ENCODE data around the gene DKK2.

DKK2 gene

DNA sequence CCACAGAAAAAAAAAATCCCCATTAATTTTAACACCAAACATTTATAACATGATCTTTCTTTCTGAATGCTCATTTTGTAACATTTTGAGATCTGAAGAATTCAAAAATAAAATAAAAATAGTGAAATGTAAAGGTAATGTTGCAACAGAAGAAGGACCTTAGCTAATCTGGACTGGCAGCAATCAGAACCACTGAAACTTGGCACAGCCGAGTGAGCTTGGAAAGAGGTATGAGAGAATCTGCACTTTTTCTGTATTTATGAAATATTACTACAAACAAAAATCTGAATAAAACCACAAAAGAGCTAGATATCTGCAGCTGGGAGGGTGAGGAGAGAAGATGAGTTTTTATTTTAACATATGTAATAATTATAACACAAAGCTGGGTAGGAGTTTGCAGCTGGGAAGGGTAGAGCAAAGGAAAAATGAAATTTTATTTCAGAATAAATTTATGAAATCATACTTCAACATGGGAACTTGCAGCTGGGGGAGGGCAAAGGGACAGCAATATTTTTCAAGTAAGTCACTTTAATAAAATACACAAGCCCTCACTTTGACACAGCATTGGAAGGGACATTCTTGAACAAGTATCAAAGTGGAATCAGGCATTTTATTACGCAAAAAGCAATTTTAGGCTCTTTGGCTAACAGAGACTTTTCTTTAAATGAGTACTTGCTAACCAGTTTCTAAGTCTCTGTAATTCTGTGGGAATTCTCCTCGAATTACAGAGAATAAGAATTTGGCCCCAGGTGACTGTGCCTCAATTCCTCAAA, 26.7 kb downstream of the DKK2 start:
- no peaks in the 10 kb centered on the region for H3K4me1 Mint-ChIP-seq
- TF ChIP-seq, protein P1, sequence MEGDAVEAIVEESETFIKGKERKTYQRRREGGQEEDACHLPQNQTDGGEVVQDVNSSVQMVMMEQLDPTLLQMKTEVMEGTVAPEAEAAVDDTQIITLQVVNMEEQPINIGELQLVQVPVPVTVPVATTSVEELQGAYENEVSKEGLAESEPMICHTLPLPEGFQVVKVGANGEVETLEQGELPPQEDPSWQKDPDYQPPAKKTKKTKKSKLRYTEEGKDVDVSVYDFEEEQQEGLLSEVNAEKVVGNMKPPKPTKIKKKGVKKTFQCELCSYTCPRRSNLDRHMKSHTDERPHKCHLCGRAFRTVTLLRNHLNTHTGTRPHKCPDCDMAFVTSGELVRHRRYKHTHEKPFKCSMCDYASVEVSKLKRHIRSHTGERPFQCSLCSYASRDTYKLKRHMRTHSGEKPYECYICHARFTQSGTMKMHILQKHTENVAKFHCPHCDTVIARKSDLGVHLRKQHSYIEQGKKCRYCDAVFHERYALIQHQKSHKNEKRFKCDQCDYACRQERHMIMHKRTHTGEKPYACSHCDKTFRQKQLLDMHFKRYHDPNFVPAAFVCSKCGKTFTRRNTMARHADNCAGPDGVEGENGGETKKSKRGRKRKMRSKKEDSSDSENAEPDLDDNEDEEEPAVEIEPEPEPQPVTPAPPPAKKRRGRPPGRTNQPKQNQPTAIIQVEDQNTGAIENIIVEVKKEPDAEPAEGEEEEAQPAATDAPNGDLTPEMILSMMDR (IDR thresholded peaks at IDR 0.05; ENCODE audit: unreplicated experiment in 3 of 3) = no peak
- H3K4me3 Mint-ChIP-seq = no peak overlapping the region
- H3K9me3 Mint-ChIP-seq = no peaks in the 10 kb centered on the region
- H3K27ac Mint-ChIP-seq = no peak overlapping the region
- no peaks in the 10 kb centered on the region for H3K27me3 Mint-ChIP-seq (ENCODE audit: low read depth)
- H3K36me3 Mint-ChIP-seq (ENCODE audit: low read depth) = no peaks in the 10 kb centered on the region

DNA sequence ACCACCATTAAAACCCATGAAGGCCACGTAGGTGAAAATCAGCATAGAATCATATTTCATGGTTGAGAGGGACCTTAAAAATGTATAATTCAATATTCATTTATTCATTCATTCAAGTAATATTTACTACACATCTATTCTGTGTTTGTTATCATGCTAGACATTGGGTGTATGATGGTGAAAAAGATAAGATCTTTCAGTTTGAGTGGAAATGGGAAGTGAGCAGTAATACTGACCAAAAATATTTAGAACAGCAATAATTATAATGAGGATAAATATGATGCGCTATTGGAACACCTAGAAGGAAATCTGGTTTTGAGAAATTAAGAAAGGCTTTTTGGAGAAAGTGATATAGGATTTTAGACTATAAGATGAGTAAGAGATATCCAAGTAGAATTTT, 28.0 kb downstream of the DKK2 start:
- H3K27me3 Mint-ChIP-seq (ENCODE audit: low read depth) = no peaks in the 10 kb centered on the region
- no peaks in the 10 kb centered on the region for H3K4me1 Mint-ChIP-seq
- no peak overlapping the region for H3K27ac Mint-ChIP-seq

DNA sequence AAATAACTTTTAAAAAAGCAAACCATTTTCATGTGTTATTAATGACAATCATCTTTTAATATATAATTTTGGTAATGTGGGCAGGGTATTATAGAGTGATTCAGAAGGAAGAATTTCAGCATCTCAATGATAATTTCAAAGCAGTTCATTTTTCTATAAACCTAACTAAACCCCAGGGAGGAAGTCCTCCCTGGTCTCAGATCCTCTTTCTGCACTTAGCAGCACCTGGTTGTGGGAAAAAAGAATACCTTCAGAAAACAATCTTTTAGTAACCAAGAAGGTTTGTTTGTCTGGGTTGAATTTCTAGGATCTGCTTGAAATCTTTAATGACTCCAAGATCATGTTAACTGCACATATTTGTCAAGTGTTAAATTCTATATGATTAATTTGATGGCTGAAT, 29.9 kb downstream of the DKK2 start:
- TF ChIP-seq, protein P1 (IDR thresholded peaks at IDR 0.05; ENCODE audit: unreplicated experiment in 3 of 3) = no peak
- H3K4me1 Mint-ChIP-seq = no peaks in the 10 kb centered on the region

More for the DNA sequence above, 28.0 kb downstream of the DKK2 start:
- TF ChIP-seq, protein P1 (IDR thresholded peaks at IDR 0.05; ENCODE audit: unreplicated experiment in 3 of 3) = no peak
- H3K4me3 Mint-ChIP-seq = no peak overlapping the region
- no peaks in the 10 kb centered on the region for H3K9me3 Mint-ChIP-seq
- H3K36me3 Mint-ChIP-seq (ENCODE audit: low read depth) = no peaks in the 10 kb centered on the region

DNA sequence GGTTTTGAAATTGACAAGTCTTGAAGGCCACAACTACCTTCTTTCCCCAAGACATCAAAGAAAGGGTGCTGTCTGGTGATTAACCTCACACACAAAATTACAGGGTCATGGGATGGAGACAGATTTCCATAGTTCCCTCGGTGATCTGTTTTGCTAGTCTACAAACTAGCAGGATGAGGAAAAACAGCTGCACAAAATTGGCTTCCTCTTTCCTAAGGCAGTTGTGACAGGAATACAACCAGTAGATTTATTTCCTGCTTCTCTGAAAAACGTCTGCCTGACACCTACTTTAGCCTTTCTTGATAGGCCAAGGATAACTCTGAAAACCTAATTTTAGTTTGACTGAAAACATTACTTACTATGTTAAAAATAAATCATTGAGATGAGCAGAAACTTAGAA, 39.6 kb downstream of the DKK2 start:
- H3K9me3 Mint-ChIP-seq = no peaks in the 10 kb centered on the region
- TF ChIP-seq, protein P1 (IDR thresholded peaks at IDR 0.05; ENCODE audit: unreplicated experiment in 3 of 3) = no peak
- H3K27ac Mint-ChIP-seq = peak overlapping the region in 1 of 3 experiments; percentile 42
- H3K4me3 Mint-ChIP-seq = no peak overlapping the region
- H3K27me3 Mint-ChIP-seq (ENCODE audit: low read depth) = no peaks in the 10 kb centered on the region
- H3K36me3 Mint-ChIP-seq (ENCODE audit: low read depth) = no peaks in the 10 kb centered on the region
- H3K4me1 Mint-ChIP-seq = peaks cover 5% of the 10 kb centered on the region

More for the DNA sequence above, 29.9 kb downstream of the DKK2 start:
- Mint-ChIP-seq H3K27ac (no peak overlapping the region), H3K27me3 (ENCODE audit: low read depth) (no peaks in the 10 kb centered on the region), H3K36me3 (ENCODE audit: low read depth) (no peaks in the 10 kb centered on the region), H3K9me3 (no peaks in the 10 kb centered on the region), H3K4me3 (no peak overlapping the region)

DNA sequence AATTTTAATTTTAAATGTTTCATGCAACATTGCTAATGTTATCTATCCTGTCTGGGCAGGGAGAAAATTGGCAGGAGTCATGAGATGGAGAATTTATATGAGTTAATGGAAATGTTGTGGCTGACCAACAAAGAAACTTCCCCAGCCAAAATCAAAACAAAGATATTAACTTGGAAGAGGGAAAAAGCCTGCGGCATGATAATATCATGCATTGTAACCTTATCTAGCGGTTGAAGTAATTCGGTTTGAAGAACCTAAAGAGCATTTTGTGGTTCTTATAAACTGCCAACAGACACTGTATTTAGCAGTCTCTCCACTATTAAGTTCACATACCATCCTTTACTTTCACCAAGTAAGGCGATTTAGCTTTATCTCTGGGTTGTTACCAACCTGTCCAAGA, 42.3 kb downstream of the DKK2 start:
- TF ChIP-seq, protein P1 (IDR thresholded peaks at IDR 0.05; ENCODE audit: unreplicated experiment in 3 of 3) = no peak
- Mint-ChIP-seq H3K4me3 (no peak overlapping the region), H3K9me3 (no peaks in the 10 kb centered on the region), H3K4me1 (peaks cover 5% of the 10 kb centered on the region), H3K27ac (no peak overlapping the region), H3K36me3 (ENCODE audit: low read depth) (no peaks in the 10 kb centered on the region), H3K27me3 (ENCODE audit: low read depth) (no peaks in the 10 kb centered on the region)

DNA sequence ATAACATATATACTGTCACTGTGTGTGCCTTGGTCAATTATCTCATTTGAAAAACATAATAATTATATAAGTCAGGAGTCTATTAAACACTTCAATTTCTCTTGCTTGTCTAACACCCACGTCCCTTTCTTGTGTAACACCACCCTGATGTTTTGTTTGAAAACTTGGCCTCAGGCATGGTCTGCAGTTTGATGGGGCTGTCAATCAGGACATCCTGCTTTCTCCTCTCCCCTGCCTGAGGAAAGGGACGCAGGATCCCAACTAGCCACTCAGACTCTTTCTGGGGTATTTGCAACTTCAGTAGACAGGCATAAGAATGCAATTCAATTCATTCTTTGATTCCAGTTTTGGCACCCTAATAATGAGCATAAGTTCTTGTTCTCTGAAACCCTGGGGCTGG, 48.8 kb downstream of the DKK2 start:
- TF ChIP-seq, protein P1 (IDR thresholded peaks at IDR 0.05; ENCODE audit: unreplicated experiment in 3 of 3) = no peak
- Mint-ChIP-seq H3K27ac (no peak overlapping the region), H3K9me3 (no peaks in the 10 kb centered on the region), H3K27me3 (ENCODE audit: low read depth) (no peaks in the 10 kb centered on the region), H3K4me1 (peaks cover 7% of the 10 kb centered on the region), H3K36me3 (ENCODE audit: low read depth) (no peaks in the 10 kb centered on the region), H3K4me3 (no peak overlapping the region)

Measured in nephron (organoid).